ENCODE results near the gene TPPP3. TPM values are rescaled to one million over a fixed set of nuclear protein-coding genes. Genes with fewer than 3 reads are reported as not detected.
"Not testable (repeated sequence)": the region's sequence is repeated elsewhere in the genome, so short reads cannot be mapped to it uniquely, and the experiment has no call there.

TPPP3 gene
- total RNA-seq, 2 experiments from 2014 or later, result not detected

DNA sequence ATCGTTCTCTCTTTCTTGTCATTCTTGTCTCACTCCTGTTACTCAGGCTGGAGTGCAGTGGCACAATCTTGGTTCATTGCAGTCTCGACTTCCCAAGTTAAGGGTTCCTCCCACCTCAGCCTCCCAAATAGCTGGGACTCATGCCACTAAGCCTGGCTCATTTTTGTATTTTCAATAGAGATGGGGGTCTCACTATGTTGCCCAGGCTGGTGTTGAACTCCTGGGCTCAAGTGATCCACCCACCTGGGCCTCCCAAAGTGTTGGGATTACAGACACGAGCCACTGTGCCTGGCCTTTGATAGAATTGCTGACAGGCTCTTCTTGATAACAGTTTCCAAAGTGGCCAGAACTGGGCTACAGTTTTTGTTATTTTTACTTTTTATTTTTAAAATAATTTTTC is 32.3 kb downstream of the TPPP3 start:
- Mint-ChIP-seq H3K9me3 (no peaks in the 10 kb centered on the region), H3K36me3 (no peaks in the 10 kb centered on the region), H3K27me3 (no peaks in the 10 kb centered on the region), H3K4me3 (no peak overlapping the region), H3K4me1 (peaks cover 9% of the 10 kb centered on the region), H3K27ac (no peak overlapping the region)
- DNase-seq, result no peak

DNA sequence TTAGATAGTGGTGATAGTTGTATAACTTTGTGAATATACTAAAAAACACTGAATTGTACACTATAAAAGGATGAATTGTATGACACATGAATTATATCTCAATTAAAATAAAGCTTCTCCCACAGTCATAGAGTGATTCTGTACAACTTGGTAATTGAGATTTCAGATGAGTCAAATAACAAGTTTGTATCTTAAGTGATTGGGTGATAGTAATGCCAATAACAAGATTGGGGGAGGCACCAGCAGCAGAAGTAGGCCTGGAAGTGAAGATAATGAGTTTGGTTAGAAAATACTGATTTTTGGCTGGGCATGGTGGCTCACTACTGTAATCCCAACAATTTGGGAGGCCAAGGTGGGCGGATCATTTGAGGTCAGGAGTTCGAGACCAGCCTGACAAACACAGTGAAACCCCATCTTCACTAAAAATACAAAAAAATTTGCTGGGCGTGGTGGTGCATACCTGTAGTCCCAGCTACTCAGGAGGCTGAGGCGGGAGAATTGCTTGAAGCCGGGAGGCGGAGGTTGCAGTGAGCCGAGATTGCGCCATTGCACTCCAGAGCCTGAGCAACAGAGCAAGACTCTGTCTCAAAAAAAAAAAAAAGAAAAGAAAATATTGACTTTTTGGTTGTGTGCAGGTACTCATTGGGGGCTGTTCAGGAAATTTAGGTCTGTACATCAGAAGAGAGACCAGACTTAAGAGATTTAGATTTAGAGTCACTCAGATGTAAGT is 33.6 kb downstream of the TPPP3 start:
- H3K27ac Mint-ChIP-seq, H3K36me3 Mint-ChIP-seq, H3K27me3 Mint-ChIP-seq, H3K9me3 Mint-ChIP-seq, H3K4me1 Mint-ChIP-seq, DNase-seq, H3K4me3 Mint-ChIP-seq: not testable (repeated sequence)

DNA sequence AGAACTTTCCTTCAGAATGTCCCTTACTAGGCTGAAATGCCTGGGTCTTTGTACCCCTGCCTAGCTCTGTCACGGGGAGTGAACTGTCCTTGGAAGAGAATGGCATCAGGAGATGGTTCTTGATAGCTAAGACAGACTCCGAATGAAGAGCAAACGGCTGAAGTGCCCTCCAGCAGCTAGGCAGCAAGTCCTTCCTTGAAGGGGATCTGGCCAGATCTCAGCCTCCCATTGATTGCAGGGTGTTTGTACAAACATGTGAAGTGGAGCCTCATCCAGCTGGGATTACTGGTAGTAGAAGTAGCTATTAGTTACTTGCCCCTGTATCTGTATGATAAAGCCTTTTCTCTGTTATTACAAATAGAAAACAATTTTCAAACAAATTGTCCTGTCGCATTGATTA is 35.7 kb downstream of the TPPP3 start:
- no peak overlapping the region for H3K27ac Mint-ChIP-seq
- H3K36me3 Mint-ChIP-seq, result no peaks in the 10 kb centered on the region
- no peak overlapping the region for H3K4me3 Mint-ChIP-seq
- H3K27me3 Mint-ChIP-seq, result no peaks in the 10 kb centered on the region
- no peaks in the 10 kb centered on the region for H3K9me3 Mint-ChIP-seq
- no peak for DNase-seq
- H3K4me1 Mint-ChIP-seq, result no peaks in the 10 kb centered on the region

DNA sequence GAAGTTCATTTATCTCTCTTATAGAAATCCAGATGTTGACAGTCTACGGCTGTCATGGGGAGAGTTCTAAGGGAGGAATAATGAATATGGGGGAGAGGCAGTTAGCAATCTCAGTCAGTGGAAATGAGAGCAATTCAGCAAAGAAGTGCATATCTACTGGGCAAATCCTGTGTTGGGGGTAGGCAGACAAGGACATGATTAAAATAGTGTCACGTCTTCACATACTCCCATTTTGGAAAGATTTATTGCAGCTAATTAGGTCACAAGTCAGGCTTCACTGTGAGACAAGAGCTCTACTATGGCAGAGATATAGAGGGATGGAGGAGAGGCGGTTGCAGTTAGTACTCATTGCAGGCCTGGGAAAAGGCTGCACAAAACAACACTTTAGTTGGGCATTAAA is 36.9 kb downstream of the TPPP3 start:
- Mint-ChIP-seq H3K36me3 (no peaks in the 10 kb centered on the region), H3K4me1 (no peaks in the 10 kb centered on the region), H3K27me3 (no peaks in the 10 kb centered on the region), H3K4me3 (no peak overlapping the region), H3K9me3 (no peaks in the 10 kb centered on the region), H3K27ac (no peak overlapping the region)
- no peak for DNase-seq

DNA sequence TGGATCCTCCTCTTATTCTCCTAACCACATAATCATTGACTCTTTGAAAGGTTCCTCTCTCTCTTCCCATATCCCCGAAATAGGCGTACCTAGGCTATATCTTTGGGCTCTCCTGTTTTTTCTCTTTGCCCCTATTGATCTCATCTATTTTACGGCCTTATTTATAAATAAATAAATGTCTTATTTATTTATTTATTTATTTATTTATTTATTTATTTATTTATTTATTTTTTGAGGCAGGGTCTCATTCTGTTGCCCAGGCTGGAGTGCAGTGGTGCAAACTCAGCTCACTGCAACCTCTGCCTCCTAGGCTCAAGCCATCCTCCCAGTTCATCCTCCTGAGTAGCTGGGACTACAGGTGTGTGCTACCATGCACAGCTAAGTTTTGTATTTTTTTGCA is 40.8 kb downstream of the TPPP3 start:
- not testable (repeated sequence) for H3K27me3 Mint-ChIP-seq, H3K4me3 Mint-ChIP-seq, H3K27ac Mint-ChIP-seq, H3K9me3 Mint-ChIP-seq, H3K4me1 Mint-ChIP-seq, H3K36me3 Mint-ChIP-seq, DNase-seq

DNA sequence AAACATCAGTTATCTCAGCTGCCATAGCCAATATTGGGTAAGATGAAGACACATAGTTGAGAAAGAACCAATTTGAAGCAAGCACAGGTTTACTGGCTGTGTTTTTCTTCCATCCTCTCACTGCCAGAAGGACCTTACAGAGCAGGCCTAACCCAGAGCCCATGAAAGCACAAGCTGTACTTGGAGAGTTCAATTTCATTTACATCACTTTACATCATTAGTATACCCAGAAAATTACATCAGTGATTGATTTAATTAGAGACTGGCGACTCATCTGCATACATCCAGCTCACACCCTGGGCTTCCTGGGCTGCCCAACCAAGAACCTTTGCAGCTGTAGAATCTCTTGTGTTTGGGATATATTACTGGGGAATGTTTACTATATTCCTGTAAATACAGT is 43.0 kb downstream of the TPPP3 start:
- Mint-ChIP-seq H3K9me3 (no peaks in the 10 kb centered on the region), H3K4me1 (no peaks in the 10 kb centered on the region), H3K36me3 (no peaks in the 10 kb centered on the region), H3K27ac (no peak overlapping the region), H3K4me3 (no peak overlapping the region), H3K27me3 (no peaks in the 10 kb centered on the region)
- no peak for DNase-seq

DNA sequence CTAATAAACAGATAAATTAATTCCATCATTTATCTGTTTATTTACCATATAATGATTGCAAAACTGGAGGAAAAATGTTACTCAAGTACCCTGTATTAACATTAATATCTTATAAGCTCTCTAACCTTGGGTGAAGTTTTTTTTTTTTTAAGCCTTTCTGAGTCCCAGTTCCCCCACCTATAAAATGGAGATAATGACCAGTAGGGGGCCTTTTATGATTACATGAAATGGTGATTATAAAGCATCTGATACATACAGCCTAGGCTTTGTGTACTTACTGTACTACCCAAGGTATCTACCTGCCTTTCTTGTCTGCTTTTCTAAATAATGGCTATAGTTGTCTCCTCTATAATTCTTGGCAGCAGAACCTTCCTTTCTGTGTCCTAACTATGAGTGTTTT is 44.1 kb downstream of the TPPP3 start:
- Mint-ChIP-seq H3K36me3 (no peaks in the 10 kb centered on the region), H3K27ac (no peak overlapping the region)

DNA sequence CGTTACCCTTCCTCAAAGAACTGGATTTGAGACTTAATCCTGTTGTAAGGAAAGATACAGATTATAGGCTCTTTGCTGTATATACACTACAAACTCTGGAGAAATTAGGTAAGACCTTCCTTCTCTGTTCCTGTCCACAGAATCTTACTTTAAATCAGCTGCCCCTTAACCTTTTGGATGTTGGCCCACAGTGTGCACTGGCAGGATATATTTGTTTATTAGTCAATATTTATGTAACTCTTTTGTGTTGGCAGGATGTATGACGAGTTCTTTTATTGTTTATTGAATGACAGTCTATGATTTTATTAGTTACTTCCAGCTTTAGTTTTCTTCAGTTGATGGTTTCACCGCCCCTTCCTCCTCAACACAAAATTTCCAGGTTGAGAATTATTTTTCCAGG is 47.0 kb downstream of the TPPP3 start:
- peaks cover 5% of the 10 kb centered on the region for H3K27me3 Mint-ChIP-seq

More for the DNA sequence above, 44.1 kb downstream of the TPPP3 start:
- no peak for DNase-seq
- no peak overlapping the region for H3K4me3 Mint-ChIP-seq
- no peaks in the 10 kb centered on the region for H3K27me3 Mint-ChIP-seq
- no peaks in the 10 kb centered on the region for H3K9me3 Mint-ChIP-seq
- H3K4me1 Mint-ChIP-seq, result no peaks in the 10 kb centered on the region

DNA sequence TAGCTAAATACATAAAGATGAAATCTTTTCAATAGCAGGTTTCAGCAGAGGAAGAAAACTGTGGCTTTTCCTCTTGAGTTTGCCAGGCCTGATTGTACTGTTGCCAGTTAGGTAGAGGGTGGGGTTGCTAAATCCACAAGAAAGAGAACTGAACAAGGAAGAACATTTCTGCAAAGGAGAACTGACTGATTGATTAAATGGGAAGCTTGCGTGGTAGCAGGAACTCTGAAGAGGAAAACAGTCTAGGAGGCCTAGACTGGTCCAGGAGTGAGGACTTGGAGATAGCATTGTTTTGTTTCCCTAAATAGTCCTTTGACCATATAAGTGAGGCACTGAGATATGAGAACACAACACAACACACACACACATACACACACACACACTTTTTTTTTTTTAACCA is 47.9 kb downstream of the TPPP3 start:
- Mint-ChIP-seq H3K36me3 (no peaks in the 10 kb centered on the region), H3K9me3 (no peaks in the 10 kb centered on the region), H3K27me3 (peaks cover 5% of the 10 kb centered on the region), H3K4me1 (no peaks in the 10 kb centered on the region), H3K4me3 (no peak overlapping the region), H3K27ac (no peak overlapping the region)
- DNase-seq, result no peak

More for the DNA sequence above, 47.0 kb downstream of the TPPP3 start:
- Mint-ChIP-seq H3K27ac (no peak overlapping the region), H3K36me3 (no peaks in the 10 kb centered on the region), H3K4me3 (no peak overlapping the region), H3K4me1 (no peaks in the 10 kb centered on the region), H3K9me3 (no peaks in the 10 kb centered on the region)
- DNase-seq, result no peak

DNA sequence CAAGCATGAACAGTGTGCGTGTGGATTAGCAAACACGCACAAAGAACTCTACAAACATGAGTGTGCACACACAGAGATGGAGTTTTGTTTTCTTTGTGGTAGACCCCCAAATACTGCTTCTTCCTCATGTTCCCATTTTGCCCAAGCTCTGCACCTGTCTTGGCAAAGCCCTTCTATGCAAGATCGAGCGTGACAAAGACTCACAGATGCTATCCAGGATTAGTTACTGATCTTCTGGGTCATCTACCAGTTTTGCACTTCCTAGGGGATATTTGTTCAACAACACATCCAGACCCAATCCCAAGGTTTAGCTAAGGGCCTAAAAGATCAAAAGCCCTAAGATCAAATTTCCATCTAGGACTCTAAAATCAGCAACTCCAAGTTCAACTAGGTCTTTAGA is 50.7 kb downstream of the TPPP3 start:
- Mint-ChIP-seq H3K9me3 (no peaks in the 10 kb centered on the region), H3K4me1 (peaks cover 2% of the 10 kb centered on the region), H3K4me3 (no peak overlapping the region)

DNA sequence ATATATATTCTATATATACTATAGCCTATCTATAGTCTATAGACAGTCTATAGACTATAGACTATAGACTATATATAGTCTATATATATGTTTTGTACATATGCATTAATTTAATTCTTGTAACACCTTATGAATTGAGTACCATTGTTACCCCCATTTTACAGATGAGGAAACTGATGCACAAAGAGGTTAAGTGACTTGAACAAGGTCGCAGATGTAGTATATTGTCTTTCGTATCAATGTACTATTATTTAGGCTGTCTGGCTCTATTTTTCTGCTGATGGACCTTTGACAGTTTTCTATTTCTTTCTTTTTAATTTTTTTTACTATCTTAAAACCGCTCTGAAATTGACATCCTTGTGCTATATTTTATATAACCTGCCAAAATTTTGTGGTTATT is 52.0 kb downstream of the TPPP3 start:
- Mint-ChIP-seq H3K4me1 (peaks cover 2% of the 10 kb centered on the region), H3K27ac (no peak overlapping the region), H3K9me3 (no peaks in the 10 kb centered on the region), H3K36me3 (no peaks in the 10 kb centered on the region), H3K27me3 (peaks cover 14% of the 10 kb centered on the region), H3K4me3 (no peak overlapping the region)
- no peak for DNase-seq

More for the DNA sequence above, 50.7 kb downstream of the TPPP3 start:
- Mint-ChIP-seq H3K36me3 (no peaks in the 10 kb centered on the region), H3K27ac (no peak overlapping the region), H3K27me3 (peaks cover 14% of the 10 kb centered on the region)
- DNase-seq, result no peak

Other genes with a start within 250 kb of the TPPP3 start
- gene B3GNT9, start 242.5 kb downstream of the TPPP3 start, total RNA-seq, result 1 to 10 TPM; 1.5 to 1.7 TPM
- 10 to 100 TPM; 15.3 to 16.0 TPM for gene TRADD, start 233.6 kb downstream of the TPPP3 start, total RNA-seq
- gene FBXL8, start 233.5 kb downstream of the TPPP3 start, total RNA-seq, result 1 to 10 TPM; 7.9 to 8.5 TPM
- 10 to 100 TPM in 1 of 2 experiments, 1 to 10 TPM in 1; 9.3 to 10.1 TPM for gene HSF4, start 228.8 kb downstream of the TPPP3 start, total RNA-seq
- gene NOL3, start 223.0 kb downstream of the TPPP3 start, total RNA-seq, result 1 to 10 TPM; 6.1 to 6.4 TPM
- gene MATCAP1, start 209.5 kb downstream of the TPPP3 start, total RNA-seq, result 10 to 100 TPM; 15.8 to 16.7 TPM
- under 1 TPM in 1 of 2 experiments, not detected in 1; 0.19 TPM for gene EXOC3L1, start 203.4 kb downstream of the TPPP3 start, total RNA-seq
- gene E2F4, start 201.3 kb downstream of the TPPP3 start, total RNA-seq, result 100 to 1,000 TPM; 130 to 136 TPM
- gene ELMO3, start 194.4 kb downstream of the TPPP3 start, total RNA-seq, result 1 to 10 TPM; 4.3 to 4.5 TPM
- gene TMEM208, start 166.4 kb downstream of the TPPP3 start, total RNA-seq, result 10 to 100 TPM; 46.5 to 48.6 TPM
- 10 to 100 TPM; 76.4 to 79.9 TPM for gene FHOD1, start 146.0 kb downstream of the TPPP3 start, total RNA-seq
- 1 to 10 TPM; 5.8 to 6.1 TPM for gene SLC9A5, start 144.5 kb downstream of the TPPP3 start, total RNA-seq
- 10 to 100 TPM; 30.8 to 37.0 TPM for gene PLEKHG4, start 114.0 kb downstream of the TPPP3 start, total RNA-seq
- 1 to 10 TPM; 2.2 to 3.0 TPM for gene KCTD19, start 66.8 kb downstream of the TPPP3 start, total RNA-seq
- gene LRRC36, start 66.7 kb downstream of the TPPP3 start, total RNA-seq, result 1 to 10 TPM in 1 of 2 experiments, under 1 TPM in 1; 0.82 to 1.1 TPM
- gene ZDHHC1, start 23.0 kb upstream of the TPPP3 start, total RNA-seq, result 1 to 10 TPM in 1 of 2 experiments, under 1 TPM in 1; 0.76 to 1.2 TPM
- 1 to 10 TPM; 2.8 to 3.1 TPM for gene HSD11B2, start 37.6 kb upstream of the TPPP3 start, total RNA-seq
- gene ATP6V0D1, start 87.7 kb upstream of the TPPP3 start, total RNA-seq, result 10 to 100 TPM; 33.0 to 33.6 TPM
- under 1 TPM in 1 of 2 experiments, not detected in 1; 0.40 TPM for gene AGRP, start 90.0 kb upstream of the TPPP3 start, total RNA-seq
- 10 to 100 TPM; 13.9 to 14.0 TPM for gene RIPOR1, start 135.3 kb upstream of the TPPP3 start, total RNA-seq
- gene CTCF, start 169.0 kb upstream of the TPPP3 start, total RNA-seq, result 10 to 100 TPM; 55.8 to 55.9 TPM

Data from activated naive CD8-positive, alpha-beta T cell treated with anti-CD3 and anti-CD28 coated beads for 36 hours (primary cell).